ENCODE results near the gene TECTA.

Gene TECTA, protein sequence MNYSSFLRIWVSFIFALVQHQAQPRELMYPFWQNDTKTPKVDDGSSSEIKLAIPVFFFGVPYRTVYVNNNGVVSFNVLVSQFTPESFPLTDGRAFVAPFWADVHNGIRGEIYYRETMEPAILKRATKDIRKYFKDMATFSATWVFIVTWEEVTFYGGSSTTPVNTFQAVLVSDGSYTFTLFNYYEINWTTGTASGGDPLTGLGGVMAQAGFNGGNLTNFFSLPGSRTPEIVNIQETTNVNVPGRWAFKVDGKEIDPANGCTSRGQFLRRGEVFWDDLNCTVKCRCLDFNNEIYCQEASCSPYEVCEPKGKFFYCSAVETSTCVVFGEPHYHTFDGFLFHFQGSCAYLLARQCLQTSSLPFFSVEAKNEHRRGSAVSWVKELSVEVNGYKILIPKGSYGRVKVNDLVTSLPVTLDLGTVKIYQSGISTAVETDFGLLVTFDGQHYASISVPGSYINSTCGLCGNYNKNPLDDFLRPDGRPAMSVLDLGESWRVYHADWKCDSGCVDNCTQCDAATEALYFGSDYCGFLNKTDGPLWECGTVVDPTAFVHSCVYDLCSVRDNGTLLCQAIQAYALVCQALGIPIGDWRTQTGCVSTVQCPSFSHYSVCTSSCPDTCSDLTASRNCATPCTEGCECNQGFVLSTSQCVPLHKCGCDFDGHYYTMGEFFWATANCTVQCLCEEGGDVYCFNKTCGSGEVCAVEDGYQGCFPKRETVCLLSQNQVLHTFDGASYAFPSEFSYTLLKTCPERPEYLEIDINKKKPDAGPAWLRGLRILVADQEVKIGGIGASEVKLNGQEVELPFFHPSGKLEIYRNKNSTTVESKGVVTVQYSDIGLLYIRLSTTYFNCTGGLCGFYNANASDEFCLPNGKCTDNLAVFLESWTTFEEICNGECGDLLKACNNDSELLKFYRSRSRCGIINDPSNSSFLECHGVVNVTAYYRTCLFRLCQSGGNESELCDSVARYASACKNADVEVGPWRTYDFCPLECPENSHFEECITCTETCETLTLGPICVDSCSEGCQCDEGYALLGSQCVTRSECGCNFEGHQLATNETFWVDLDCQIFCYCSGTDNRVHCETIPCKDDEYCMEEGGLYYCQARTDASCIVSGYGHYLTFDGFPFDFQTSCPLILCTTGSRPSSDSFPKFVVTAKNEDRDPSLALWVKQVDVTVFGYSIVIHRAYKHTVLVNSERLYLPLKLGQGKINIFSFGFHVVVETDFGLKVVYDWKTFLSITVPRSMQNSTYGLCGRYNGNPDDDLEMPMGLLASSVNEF (N-terminal part only)

GRCh38 chr11:121100943-121101342 is at the start of gene TECTA:
TECTA (plus strand) TSS chr11:121101243; CDS start chr11:121102666, 1,423 bp downstream.
- H3K36me3 ChIP-seq (ENCODE audit: control insufficient read depth, insufficient read depth, low read length) = no peaks in the 10 kb centered on the region
- WGBS (ENCODE audit: insufficient coverage, insufficient read length) = no CpG with 5 or more reads among the region's 2 CpGs
- no peak for DNase-seq (ENCODE audit: low read depth, low spot score)
- H3K4me1 ChIP-seq (ENCODE audit: control insufficient read depth, insufficient read depth, low read length) = no peaks in the 10 kb centered on the region
- H3K27me3 ChIP-seq (ENCODE audit: control insufficient read depth, insufficient read depth, low read length) = no peaks in the 10 kb centered on the region
- H3K9me3 ChIP-seq (ENCODE audit: control insufficient read depth, insufficient read depth, low read length) = no peaks in the 10 kb centered on the region
- H3K4me3 ChIP-seq (ENCODE audit: low read length) = no peak within 1 kb of the TSS
- no peak within 1 kb of the TSS for H3K27ac ChIP-seq (ENCODE audit: low read length)

- no CpG with 5 or more reads among the region's 4 CpGs for WGBS (ENCODE audit: insufficient coverage, insufficient read length)
- H3K9me3 ChIP-seq (ENCODE audit: control insufficient read depth, insufficient read depth, low read length) = no peaks in the 10 kb centered on the region
- H3K27ac ChIP-seq (ENCODE audit: low read length) = no peak overlapping the region
- no peaks in the 10 kb centered on the region for H3K4me1 ChIP-seq (ENCODE audit: control insufficient read depth, insufficient read depth, low read length)
- H3K36me3 ChIP-seq (ENCODE audit: control insufficient read depth, insufficient read depth, low read length) = peaks cover 2% of the 10 kb centered on the region; the same call in 1 of the 2 replicates
- H3K4me3 ChIP-seq (ENCODE audit: low read length) = no peak overlapping the region
- H3K27me3 ChIP-seq (ENCODE audit: control insufficient read depth, insufficient read depth, low read length) = no peaks in the 10 kb centered on the region
- DNase-seq (ENCODE audit: low read depth, low spot score) = no peak
These were observed 47.8 kb upstream of the TECTA start for GRCh38 chr11:121053244-121053643.

- 100% methylated on average over 1 of the region's 2 CpGs for WGBS (ENCODE audit: insufficient coverage, insufficient read length)
- Histone ChIP-seq H3K4me1 (ENCODE audit: control insufficient read depth, insufficient read depth, low read length) (no peaks in the 10 kb centered on the region), H3K27ac (ENCODE audit: low read length) (no peak overlapping the region), H3K4me3 (ENCODE audit: low read length) (no peak overlapping the region), H3K36me3 (ENCODE audit: control insufficient read depth, insufficient read depth, low read length) (peaks cover 2% of the 10 kb centered on the region; the same call in 1 of the 2 replicates), H3K27me3 (ENCODE audit: control insufficient read depth, insufficient read depth, low read length) (no peaks in the 10 kb centered on the region), H3K9me3 (ENCODE audit: control insufficient read depth, insufficient read depth, low read length) (no peaks in the 10 kb centered on the region)
- no peak for DNase-seq (ENCODE audit: low read depth, low spot score)
These were observed 46.8 kb upstream of the TECTA start for GRCh38 chr11:121054266-121054665.

DNA sequence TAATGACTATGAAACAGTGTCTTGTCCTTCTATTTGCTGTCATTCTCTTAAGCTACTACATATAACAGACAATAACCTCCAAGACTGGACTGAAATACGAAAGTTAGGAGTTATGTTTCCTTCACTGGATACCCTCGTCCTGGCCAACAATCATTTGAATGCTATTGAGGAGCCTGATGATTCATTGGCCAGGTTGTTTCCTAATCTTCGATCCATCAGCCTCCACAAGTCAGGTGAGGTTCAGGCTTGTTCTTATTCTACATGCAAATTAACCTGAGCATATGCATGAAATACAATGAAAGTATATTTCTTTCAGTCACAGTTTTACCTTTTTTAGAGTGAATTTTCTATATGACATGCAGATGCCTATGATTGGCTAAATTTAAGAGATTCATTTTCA is 46.0 kb upstream of the TECTA start:
- DNase-seq (ENCODE audit: low read depth, low spot score) = no peak
- H3K36me3 ChIP-seq (ENCODE audit: control insufficient read depth, insufficient read depth, low read length) = peaks cover 2% of the 10 kb centered on the region; the same call in 1 of the 2 replicates
- no peaks in the 10 kb centered on the region for H3K9me3 ChIP-seq (ENCODE audit: control insufficient read depth, insufficient read depth, low read length)
- H3K27me3 ChIP-seq (ENCODE audit: control insufficient read depth, insufficient read depth, low read length) = no peaks in the 10 kb centered on the region
- H3K4me3 ChIP-seq (ENCODE audit: low read length) = no peak overlapping the region
- no CpG with 5 or more reads among the region's 3 CpGs for WGBS (ENCODE audit: insufficient coverage, insufficient read length)
- H3K4me1 ChIP-seq (ENCODE audit: control insufficient read depth, insufficient read depth, low read length) = no peaks in the 10 kb centered on the region
- H3K27ac ChIP-seq (ENCODE audit: low read length) = no peak overlapping the region

DNA sequence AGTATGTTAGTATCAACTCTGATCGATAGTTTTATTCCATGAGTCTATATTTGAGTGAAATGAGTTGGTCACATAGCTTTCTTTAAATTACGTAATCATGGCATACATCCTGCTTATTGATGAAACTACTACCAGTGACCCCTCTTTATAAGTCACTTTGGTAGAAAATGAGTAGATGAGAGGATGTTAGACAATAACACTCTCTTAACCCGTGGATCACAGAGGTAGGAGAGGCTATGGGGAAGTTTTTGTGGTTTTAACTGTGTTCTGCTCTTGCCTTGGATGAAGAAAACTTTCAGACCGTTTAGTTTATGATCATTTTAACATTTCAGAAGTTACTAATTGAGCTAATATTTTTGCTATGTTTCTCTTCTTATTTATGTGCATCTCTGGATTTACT is 43.1 kb upstream of the TECTA start:
- no peak for DNase-seq (ENCODE audit: low read depth, low spot score)
- Histone ChIP-seq H3K4me3 (ENCODE audit: low read length) (no peak overlapping the region), H3K9me3 (ENCODE audit: control insufficient read depth, insufficient read depth, low read length) (no peaks in the 10 kb centered on the region), H3K36me3 (ENCODE audit: control insufficient read depth, insufficient read depth, low read length) (peaks cover 2% of the 10 kb centered on the region; the same call in 1 of the 2 replicates), H3K27ac (ENCODE audit: low read length) (no peak overlapping the region), H3K4me1 (ENCODE audit: control insufficient read depth, insufficient read depth, low read length) (no peaks in the 10 kb centered on the region), H3K27me3 (ENCODE audit: control insufficient read depth, insufficient read depth, low read length) (no peaks in the 10 kb centered on the region)
- WGBS (ENCODE audit: insufficient coverage, insufficient read length) = no CpG with 5 or more reads among the region's 4 CpGs

DNA sequence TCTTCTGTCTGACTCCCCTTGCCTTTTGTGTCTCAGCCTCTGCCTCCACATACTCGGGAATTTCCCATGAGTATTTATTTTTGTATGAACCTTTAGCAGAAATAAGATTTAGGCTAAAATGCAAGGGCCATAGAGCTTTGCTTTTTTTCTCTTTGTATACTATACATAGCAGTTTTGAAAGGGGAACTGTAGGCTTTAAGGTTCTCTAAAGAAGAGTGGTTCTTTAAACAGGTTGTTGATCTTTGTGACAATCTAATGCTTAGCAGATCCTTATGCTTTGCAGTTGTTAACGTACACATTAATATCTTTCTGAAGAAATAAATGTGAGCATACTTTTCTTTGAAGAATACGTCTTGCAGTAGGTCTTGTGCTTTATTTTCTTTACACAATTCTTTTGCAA is 42.1 kb upstream of the TECTA start:
- Histone ChIP-seq H3K4me3 (ENCODE audit: low read length) (no peak overlapping the region), H3K9me3 (ENCODE audit: control insufficient read depth, insufficient read depth, low read length) (no peaks in the 10 kb centered on the region), H3K36me3 (ENCODE audit: control insufficient read depth, insufficient read depth, low read length) (no peaks in the 10 kb centered on the region; the same call in 1 of the 2 replicates), H3K27me3 (ENCODE audit: control insufficient read depth, insufficient read depth, low read length) (no peaks in the 10 kb centered on the region), H3K4me1 (ENCODE audit: control insufficient read depth, insufficient read depth, low read length) (no peaks in the 10 kb centered on the region), H3K27ac (ENCODE audit: low read length) (no peak overlapping the region)
- DNase-seq (ENCODE audit: low read depth, low spot score) = no peak
- WGBS (ENCODE audit: insufficient coverage, insufficient read length) = no CpG with 5 or more reads among the region's 3 CpGs

DNA sequence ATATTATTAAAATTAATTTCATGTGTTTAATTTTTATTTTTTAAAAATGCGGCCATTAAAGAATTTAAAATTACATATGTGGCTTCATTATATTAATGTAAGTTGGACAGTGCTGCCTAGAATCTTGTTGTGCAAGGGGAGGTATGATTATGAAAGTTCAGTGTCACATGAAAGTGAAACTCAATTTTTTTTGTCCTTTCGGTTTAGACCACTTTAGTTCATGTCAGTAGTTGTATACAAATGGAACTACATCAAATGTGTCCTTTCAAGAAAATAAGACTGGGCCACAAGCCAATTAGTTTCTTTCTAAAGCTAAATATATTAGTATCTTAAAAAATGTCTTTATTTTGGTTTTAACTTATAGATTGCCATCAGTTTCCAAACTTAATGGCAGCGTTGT is 41.4 kb upstream of the TECTA start:
- no peak for DNase-seq (ENCODE audit: low read depth, low spot score)
- Histone ChIP-seq H3K36me3 (ENCODE audit: control insufficient read depth, insufficient read depth, low read length) (no peaks in the 10 kb centered on the region; the same call in 1 of the 2 replicates), H3K4me3 (ENCODE audit: low read length) (no peak overlapping the region), H3K4me1 (ENCODE audit: control insufficient read depth, insufficient read depth, low read length) (no peaks in the 10 kb centered on the region), H3K27ac (ENCODE audit: low read length) (no peak overlapping the region), H3K27me3 (ENCODE audit: control insufficient read depth, insufficient read depth, low read length) (no peaks in the 10 kb centered on the region), H3K9me3 (ENCODE audit: control insufficient read depth, insufficient read depth, low read length) (no peaks in the 10 kb centered on the region)
- WGBS (ENCODE audit: insufficient coverage, insufficient read length) = no CpG with 5 or more reads among the region's 3 CpGs

DNA sequence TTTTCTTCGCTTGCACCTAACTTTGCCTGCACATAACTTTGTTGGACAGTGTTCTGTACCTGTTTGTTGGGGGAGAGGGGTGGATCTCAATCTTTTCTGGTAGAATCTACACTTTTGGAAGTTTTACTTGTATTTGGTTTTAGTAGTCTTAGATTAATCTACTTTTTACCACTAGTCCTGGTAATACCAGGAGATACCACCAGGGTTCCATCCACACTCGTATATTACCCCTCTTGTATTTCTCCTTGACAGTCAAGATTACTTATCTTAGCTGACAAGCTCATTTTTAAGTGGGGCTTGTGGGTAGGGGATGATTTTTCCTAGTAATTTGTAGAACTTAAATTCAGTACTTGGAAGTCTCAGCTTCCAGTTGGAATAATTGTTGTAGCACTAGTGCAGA is 37.3 kb upstream of the TECTA start:
- no CpG with 5 or more reads among the region's 2 CpGs for WGBS (ENCODE audit: insufficient coverage, insufficient read length)

GRCh38 chr11:121066623-121067022 is 34.4 kb upstream of the TECTA start:
- DNase-seq (ENCODE audit: low read depth, low spot score) = no peak
- WGBS (ENCODE audit: insufficient coverage, insufficient read length) = no CpG with 5 or more reads among the region's 3 CpGs
- Histone ChIP-seq H3K9me3 (ENCODE audit: control insufficient read depth, insufficient read depth, low read length) (no peaks in the 10 kb centered on the region), H3K27ac (ENCODE audit: low read length) (no peak overlapping the region), H3K4me3 (ENCODE audit: low read length) (no peak overlapping the region), H3K36me3 (ENCODE audit: control insufficient read depth, insufficient read depth, low read length) (no peaks in the 10 kb centered on the region), H3K27me3 (ENCODE audit: control insufficient read depth, insufficient read depth, low read length) (no peaks in the 10 kb centered on the region), H3K4me1 (ENCODE audit: control insufficient read depth, insufficient read depth, low read length) (no peaks in the 10 kb centered on the region)

More for the DNA sequence above, 37.3 kb upstream of the TECTA start:
- Histone ChIP-seq H3K4me3 (ENCODE audit: low read length) (no peak overlapping the region), H3K27me3 (ENCODE audit: control insufficient read depth, insufficient read depth, low read length) (no peaks in the 10 kb centered on the region), H3K27ac (ENCODE audit: low read length) (no peak overlapping the region), H3K9me3 (ENCODE audit: control insufficient read depth, insufficient read depth, low read length) (no peaks in the 10 kb centered on the region), H3K36me3 (ENCODE audit: control insufficient read depth, insufficient read depth, low read length) (no peaks in the 10 kb centered on the region), H3K4me1 (ENCODE audit: control insufficient read depth, insufficient read depth, low read length) (no peaks in the 10 kb centered on the region)
- no peak for DNase-seq (ENCODE audit: low read depth, low spot score)

DNA sequence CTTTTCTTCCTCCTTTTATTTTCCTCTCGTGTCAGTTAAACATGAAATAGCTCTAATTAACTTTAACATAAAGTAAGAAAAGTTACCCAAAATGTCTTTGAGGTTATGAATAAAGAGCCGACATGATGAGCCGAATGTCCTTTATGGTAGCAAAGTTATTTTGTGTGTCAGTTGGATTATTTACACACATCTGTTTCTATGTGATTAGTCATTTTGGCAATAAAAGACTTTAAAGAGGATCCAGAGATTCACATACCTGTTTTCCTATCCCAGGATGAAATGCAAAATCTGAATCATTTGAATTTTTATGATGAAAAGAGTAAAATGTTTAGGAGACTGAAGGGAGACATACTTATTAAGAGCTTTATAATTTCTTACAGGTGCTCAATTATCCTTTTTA is 34.0 kb upstream of the TECTA start:
- no CpG with 5 or more reads among the region's 3 CpGs for WGBS (ENCODE audit: insufficient coverage, insufficient read length)
- H3K27ac ChIP-seq (ENCODE audit: low read length) = no peak overlapping the region
- H3K4me1 ChIP-seq (ENCODE audit: control insufficient read depth, insufficient read depth, low read length) = no peaks in the 10 kb centered on the region
- no peaks in the 10 kb centered on the region for H3K9me3 ChIP-seq (ENCODE audit: control insufficient read depth, insufficient read depth, low read length)
- H3K4me3 ChIP-seq (ENCODE audit: low read length) = no peak overlapping the region
- H3K27me3 ChIP-seq (ENCODE audit: control insufficient read depth, insufficient read depth, low read length) = no peaks in the 10 kb centered on the region
- DNase-seq (ENCODE audit: low read depth, low spot score) = no peak
- no peaks in the 10 kb centered on the region for H3K36me3 ChIP-seq (ENCODE audit: control insufficient read depth, insufficient read depth, low read length)
